ENCODE results near the gene GALNT10. TPM values are rescaled to one million over a fixed set of nuclear protein-coding genes. Genes with fewer than 3 reads are reported as not detected.

The GALNT10 gene
- polyA plus RNA-seq, 1 experiment, result 93.1 TPM

GRCh38 chr5:154330097-154330667 lies 139.6 kb downstream of the GALNT10 start:
- no peaks in the 10 kb centered on the region for H3K9me3 ChIP-seq (ENCODE audit: control insufficient read depth, insufficient read depth, low read length)
- no peaks in the 10 kb centered on the region for H3K27me3 ChIP-seq (ENCODE audit: control insufficient read depth, insufficient read depth, low read length)
- CTCF ChIA-PET, result no interaction called here
- no peak overlapping the region for H3K27ac ChIP-seq (ENCODE audit: low read depth, low read length)
- TF ChIP-seq CTCF (IDR thresholded peaks at IDR 0.05; ENCODE audit: low read depth, low read length), result no peak
- POLR2A ChIA-PET, result no interaction called here
- H3K4me3 ChIP-seq (ENCODE audit: low read depth, low read length), result no peak overlapping the region
- DNase-seq (ENCODE audit: low read depth, low spot score), result no peak

- no peaks in the 10 kb centered on the region for H3K27me3 ChIP-seq (ENCODE audit: control insufficient read depth, insufficient read depth, low read length)
- CTCF ChIA-PET, result no interaction called here
- DNase-seq (ENCODE audit: low read depth, low spot score), result no peak
- no peaks in the 10 kb centered on the region for H3K9me3 ChIP-seq (ENCODE audit: control insufficient read depth, insufficient read depth, low read length)
- TF ChIP-seq CTCF (IDR thresholded peaks at IDR 0.05; ENCODE audit: low read depth, low read length), result no peak
- POLR2A ChIA-PET, result no interaction called here
- H3K4me3 ChIP-seq (ENCODE audit: low read depth, low read length), result no peak overlapping the region
- H3K27ac ChIP-seq (ENCODE audit: low read depth, low read length), result no peak overlapping the region
Observed at GRCh38 chr5:154331232-154331631, 140.7 kb downstream of the GALNT10 start.

- Histone ChIP-seq H3K4me3 (ENCODE audit: low read depth, low read length) (no peak overlapping the region), H3K27ac (ENCODE audit: low read depth, low read length) (no peak overlapping the region), H3K27me3 (ENCODE audit: control insufficient read depth, insufficient read depth, low read length) (no peaks in the 10 kb centered on the region), H3K9me3 (ENCODE audit: control insufficient read depth, insufficient read depth, low read length) (no peaks in the 10 kb centered on the region)
- CTCF ChIA-PET, result interaction anchor here (0.7 kb wide), 1 partner anchor 13 kb away, joined by 3 read pairs; no protein-coding TSS in a partner anchor
- POLR2A ChIA-PET, result no interaction called here
- no peak for TF ChIP-seq CTCF (IDR thresholded peaks at IDR 0.05; ENCODE audit: low read depth, low read length)
- no peak for DNase-seq (ENCODE audit: low read depth, low spot score)
Observed at GRCh38 chr5:154331924-154332323, 141.4 kb downstream of the GALNT10 start.

- ChIA-PET POLR2A (no interaction called here), CTCF (interaction anchor here (0.7 to 0.9 kb wide), 2 partner anchors 13 to 27 kb away, joined by 3 read pairs; no protein-coding TSS in a partner anchor)
- Histone ChIP-seq H3K9me3 (ENCODE audit: control insufficient read depth, insufficient read depth, low read length) (no peaks in the 10 kb centered on the region), H3K27me3 (ENCODE audit: control insufficient read depth, insufficient read depth, low read length) (no peaks in the 10 kb centered on the region), H3K4me3 (ENCODE audit: low read depth, low read length) (no peak overlapping the region), H3K27ac (ENCODE audit: low read depth, low read length) (no peak overlapping the region)
- TF ChIP-seq CTCF (IDR thresholded peaks at IDR 0.05; ENCODE audit: low read depth, low read length), result no peak
- DNase-seq (ENCODE audit: low read depth, low spot score), result no peak
Observed at GRCh38 chr5:154332451-154332850, 141.9 kb downstream of the GALNT10 start.

- DNase-seq (ENCODE audit: low read depth, low spot score), result no peak
- H3K4me3 ChIP-seq (ENCODE audit: low read depth, low read length), result no peak overlapping the region
- no peak overlapping the region for H3K27ac ChIP-seq (ENCODE audit: low read depth, low read length)
- no peaks in the 10 kb centered on the region for H3K27me3 ChIP-seq (ENCODE audit: control insufficient read depth, insufficient read depth, low read length)
- no peak for TF ChIP-seq CTCF (IDR thresholded peaks at IDR 0.05; ENCODE audit: low read depth, low read length)
- ChIA-PET CTCF (interaction anchor here (0.9 kb wide), 1 partner anchor 28 kb away, joined by 3 read pairs; no protein-coding TSS in a partner anchor), POLR2A (no interaction called here)
- H3K9me3 ChIP-seq (ENCODE audit: control insufficient read depth, insufficient read depth, low read length), result no peaks in the 10 kb centered on the region
Observed at GRCh38 chr5:154333016-154333415, 142.5 kb downstream of the GALNT10 start.
